UCSD-AML1 (cell line): ENCODE results near the gene CNOT6L.

ENCODE experiments used
- DNase-seq: peaks from one replicate; lab custom pipeline; 2025; ENCODE audit not compliant: unreplicated experiment; lab: John Stamatoyannopoulos, UW

The CNOT6L gene

GRCh38 chr4:77818602-77819403, at the start of gene CNOT6L:
CNOT6L (minus strand) TSS chr4:77819368; CDS start chr4:77819308, 60 bp downstream.
- peak; percentile 74 for DNase-seq

DNA sequence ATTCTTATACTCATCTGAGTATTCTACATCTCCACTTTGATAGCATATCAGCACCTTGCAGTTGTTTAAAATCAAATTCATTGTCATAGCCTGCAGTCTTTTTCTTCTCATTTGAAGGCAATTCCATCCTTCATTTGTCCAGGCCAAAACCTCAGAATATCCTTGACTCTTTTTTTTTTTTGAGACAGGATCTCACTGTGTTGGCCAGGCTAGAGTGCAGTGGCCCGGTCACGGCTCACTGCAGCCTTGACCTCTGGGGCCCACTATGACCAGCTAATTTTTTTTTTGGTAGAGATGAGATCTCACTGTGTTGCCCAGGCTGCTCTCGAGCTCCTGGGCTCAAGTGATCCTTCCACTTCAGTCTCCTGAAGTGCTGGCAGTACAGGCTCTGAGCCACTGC, 46.1 kb upstream of the CNOT6L start:
- no peak for DNase-seq

DNA sequence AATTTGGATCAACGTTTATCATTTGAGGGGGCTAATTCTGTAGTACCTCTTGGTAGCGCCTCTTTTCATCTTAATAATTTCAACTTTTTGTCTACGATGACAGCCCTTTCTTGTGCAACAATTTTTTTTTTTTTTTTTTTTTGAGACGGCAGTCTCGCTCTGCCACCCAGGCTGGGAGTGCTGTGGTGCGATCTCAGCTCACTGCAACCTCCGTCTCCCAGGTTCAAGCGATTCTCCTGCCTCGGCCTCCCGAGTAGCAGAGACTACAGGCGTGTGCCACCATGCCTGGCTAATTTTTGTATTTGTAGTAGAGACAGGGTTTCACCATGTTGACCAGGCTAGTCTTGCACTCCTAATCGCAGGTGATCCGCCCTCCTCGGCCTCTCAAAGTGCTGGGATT, 44.2 kb upstream of the CNOT6L start:
- peak; percentile 17 for DNase-seq

GRCh38 chr4:77862478-77863216, 43.5 kb upstream of the CNOT6L start, which contains the start of gene MRPL1:
MRPL1 (plus strand) TSS chr4:77862830; CDS start chr4:77862849, 19 bp downstream.
- DNase-seq, result peak; percentile 89

DNA sequence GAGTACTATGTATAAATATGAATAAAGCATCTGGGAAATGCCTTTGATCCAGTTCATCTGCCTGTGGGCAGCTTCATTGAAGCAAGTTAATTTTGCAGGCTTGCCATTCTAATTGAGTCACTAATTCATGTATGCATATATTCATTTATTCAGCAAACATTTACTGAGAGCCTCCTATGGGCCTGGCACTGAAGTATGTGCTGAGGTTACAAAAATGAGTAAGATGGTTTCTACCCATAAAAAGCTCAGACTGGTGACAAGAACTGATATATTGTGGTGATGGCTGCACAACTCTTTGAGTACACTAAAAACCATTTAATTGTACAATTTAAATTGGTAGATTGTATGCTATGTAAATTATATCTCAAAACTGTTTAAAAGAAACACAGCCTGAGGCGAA, 42.3 kb upstream of the CNOT6L start:
- DNase-seq, result no peak

- no peak for DNase-seq
These were observed 40.1 kb upstream of the CNOT6L start for GRCh38 chr4:77859256-77859655.

GRCh38 chr4:77856152-77856551, 37.0 kb upstream of the CNOT6L start:
- no peak for DNase-seq

- DNase-seq, result no peak
These were observed 35.4 kb upstream of the CNOT6L start for GRCh38 chr4:77854431-77855111.

GRCh38 chr4:77852892-77853495, 33.8 kb upstream of the CNOT6L start:
- DNase-seq, result peak; percentile 65

- DNase-seq, result no peak
These were observed 30.3 kb upstream of the CNOT6L start for GRCh38 chr4:77849278-77849965.

DNA sequence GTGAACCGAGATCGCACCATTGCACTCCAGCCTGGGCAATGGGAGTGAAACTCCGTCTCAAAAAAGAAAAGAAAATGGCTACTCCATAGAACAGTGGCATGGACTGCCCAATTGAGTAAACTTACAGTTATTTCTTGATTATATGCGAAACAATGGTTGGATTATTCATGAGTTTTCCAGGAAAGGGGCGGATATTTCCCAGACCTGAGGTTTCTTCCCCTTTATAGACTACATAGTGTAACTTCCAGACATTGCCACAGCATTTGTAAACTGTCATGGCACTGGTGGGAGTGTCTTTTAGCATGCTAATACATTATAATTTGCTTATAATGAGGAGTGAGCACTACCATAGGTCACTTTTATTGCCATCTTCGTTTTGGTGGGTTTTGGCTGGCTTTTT, 29.3 kb upstream of the CNOT6L start:
- DNase-seq, result no peak

- no peak for DNase-seq
These were observed 26.8 kb upstream of the CNOT6L start for GRCh38 chr4:77845929-77846328.

GRCh38 chr4:77845400-77845799, 26.2 kb upstream of the CNOT6L start:
- DNase-seq, result no peak

DNA sequence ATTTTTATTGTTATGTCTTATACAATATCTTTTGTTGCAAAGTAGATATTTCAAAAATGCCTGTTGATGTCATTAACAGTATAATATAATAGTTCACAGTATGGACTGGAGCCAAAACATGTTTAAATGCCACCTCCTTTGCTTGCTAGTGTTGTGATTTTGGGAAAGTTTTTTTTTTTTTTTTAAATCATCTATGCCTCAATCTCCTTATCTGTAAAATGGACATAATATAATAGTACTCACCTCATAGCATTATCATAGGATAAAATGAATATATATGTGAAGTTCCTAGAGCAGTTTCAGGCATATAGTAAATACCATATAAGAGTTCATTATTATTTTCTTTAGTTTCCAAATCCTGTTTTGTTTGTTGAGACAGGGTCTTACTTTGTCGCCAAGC, 25.2 kb upstream of the CNOT6L start:
- no peak for DNase-seq

DNA sequence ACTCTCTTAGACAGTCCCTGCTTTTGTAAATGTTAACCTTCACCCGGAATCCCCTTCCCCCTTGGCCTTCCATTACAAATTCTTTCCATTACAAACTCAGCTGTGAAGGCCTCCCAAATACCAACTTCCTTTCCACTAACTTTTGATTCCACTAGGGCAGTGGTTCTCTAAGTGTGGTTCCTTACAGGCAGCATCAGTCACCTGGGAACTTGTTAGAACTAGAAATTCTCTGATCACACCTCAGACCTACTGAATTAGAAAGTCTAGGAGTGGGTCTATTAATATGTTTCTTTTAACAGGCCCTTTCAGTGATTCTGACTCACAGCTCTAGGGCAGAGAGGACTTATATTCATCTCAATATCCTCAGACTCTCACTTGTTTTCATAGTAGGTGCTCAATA, 24.5 kb upstream of the CNOT6L start:
- DNase-seq, result no peak

DNA sequence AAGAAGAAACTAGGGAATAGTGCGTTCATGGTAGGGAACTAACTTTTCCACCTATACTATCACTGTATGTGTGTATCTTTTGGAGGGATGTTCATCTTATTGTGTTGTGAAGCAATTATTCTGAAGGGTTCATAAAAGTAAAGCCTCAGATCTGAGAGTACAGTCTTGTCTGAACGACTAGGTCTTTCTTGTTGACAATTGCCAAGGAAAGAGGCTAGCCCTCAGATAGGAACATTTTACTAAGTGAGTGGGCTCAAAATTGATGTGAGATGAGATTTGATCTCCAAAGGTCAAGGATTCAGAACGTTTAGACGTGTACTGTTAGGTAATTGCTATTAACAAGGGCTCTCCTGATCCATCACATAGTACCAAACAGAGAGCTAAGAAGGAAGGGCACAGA, 15.2 kb upstream of the CNOT6L start:
- no peak for DNase-seq

DNA sequence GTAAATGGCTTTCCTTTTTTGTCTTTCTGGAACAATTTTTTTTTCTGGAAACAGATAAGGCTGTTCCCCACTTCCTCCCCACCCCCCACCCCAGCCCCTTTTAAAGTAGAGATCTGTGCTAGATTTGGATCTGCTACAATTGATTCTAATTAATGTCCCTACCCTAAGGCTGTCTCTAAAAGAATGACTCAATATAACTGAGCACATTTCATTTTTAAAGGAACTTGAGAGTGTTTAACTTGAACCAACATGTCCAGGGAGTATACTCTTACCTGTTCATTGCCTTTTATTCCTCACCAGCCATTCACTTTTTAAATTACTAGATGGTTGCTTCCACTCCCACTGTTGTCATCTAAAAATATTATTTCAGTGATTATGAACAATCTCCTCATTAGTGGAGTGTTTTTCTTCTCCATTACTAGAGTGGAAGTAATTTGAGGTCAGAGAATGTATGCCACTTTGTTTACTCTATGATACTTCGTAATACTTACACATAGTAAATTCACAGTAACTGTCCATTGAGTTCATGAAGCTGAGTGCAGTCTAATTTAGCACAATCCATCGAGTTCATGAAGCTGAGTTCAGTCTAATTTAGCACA, 14.1 kb upstream of the CNOT6L start:
- no peak for DNase-seq

DNA sequence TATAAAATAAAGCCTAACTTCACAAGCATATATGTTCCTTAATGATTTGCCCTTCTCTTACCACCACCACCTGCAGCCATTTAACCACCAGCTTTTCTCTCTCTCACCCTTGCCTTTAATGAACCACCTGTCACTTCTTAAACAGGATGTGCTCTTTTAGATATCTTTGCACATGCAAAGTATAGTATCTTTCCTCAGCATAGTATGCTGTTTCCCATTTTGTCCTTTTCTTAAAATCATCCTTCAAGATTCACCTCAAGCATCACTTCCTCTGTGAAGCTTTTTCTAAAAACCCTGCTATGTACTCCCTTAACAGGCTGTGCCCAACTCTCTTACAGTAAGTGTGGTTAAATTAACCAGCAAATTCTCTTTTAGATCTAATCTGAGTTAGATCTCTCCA, 8.2 kb upstream of the CNOT6L start:
- no peak for DNase-seq

- no peak for DNase-seq
These were observed 7.1 kb upstream of the CNOT6L start for GRCh38 chr4:77826275-77826674.

GRCh38 chr4:77821775-77822174, 2.6 kb upstream of the CNOT6L start:
- no peak for DNase-seq
